Adrenal gland (tissue), 5 donors: ENCODE results near the gene CRTC3.

Source experiments
- CTCF ChIP-seq, 6 experiments: fragments of 450-650 bp in 4 of 6; fragments of 200-600 bp in 2 of 6; sonication (generic) in 1 of 6; IDR thresholded peaks; 1 replicate in 5 of 6; 2 replicates in 1 of 6; pipeline versions ENCODE4 v1.5.1 to v1.8.0; 2016 to 2021; ENCODE audit warnings: antibody characterized with exemption in 6 of 6, mild to moderate bottlenecking in 2 of 6, moderate library complexity in 1 of 6
- POLR2A ChIP-seq, 2 donors: fragments of 450-650 bp; IDR thresholded peaks; one replicate each; pipeline ENCODE4 v1.6.1; 2017; ENCODE audit warnings: antibody characterized with exemption in 2 of 2, mild to moderate bottlenecking in 2 of 2, moderate library complexity in 1 of 2
- donor health status: DM: no; HTN: no; CAD: no.

GRCh38 chr15:90497376-90497775 lies 32.3 kb upstream of the CRTC3 start:
- TF ChIP-seq CTCF (IDR thresholded peaks at IDR 0.05) (no peak), POLR2A (IDR thresholded peaks at IDR 0.05) (no peak)
